BJ (cell line): ENCODE data around the gene RAB21. TPM values are rescaled to one million over a fixed set of nuclear protein-coding genes. Genes with fewer than 3 reads are reported as not detected.
"Not testable (repeated sequence)": the region's sequence is repeated elsewhere in the genome, so short reads cannot be mapped to it uniquely, and the experiment has no call there.

ENCODE experiments used
- CTCF ChIA-PET: fragments of 350-600 bp; formaldehyde crosslinking; extraction: SDS; loops from one replicate; lab custom pipeline; 2021; ENCODE audit warnings: antibody characterized with exemption, inconsistent platforms; lab: Yijun Ruan, JAX
- POLR2A ChIA-PET: fragments of 300-600 bp; sonication (Branson Sonifier 250); formaldehyde crosslinking; extraction: SDS; loops from one replicate; lab custom pipeline; 2021; ENCODE audit warnings: antibody characterized with exemption; lab: Charles Lee
- DNase-seq: peaks from one replicate; pipeline ENCODE4 v3.0.0-alpha.2; 2011; ENCODE audit warnings: low read depth
- H3K27me3 ChIP-seq: 2 replicates; pipeline ENCODE4 v1.6.0; 2011; ENCODE audit warnings: low read length; ENCODE audit not compliant: control insufficient read depth, insufficient read depth
- H3K36me3 ChIP-seq: 2 replicates; pipeline ENCODE4 v1.5.1; 2011; ENCODE audit warnings: low read length; ENCODE audit not compliant: control insufficient read depth, insufficient read depth
- H3K4me3 ChIP-seq: 2 replicates; pipeline ENCODE4 v1.5.1; 2011; ENCODE audit warnings: low read depth, mild to moderate bottlenecking, control low read depth, low read length
- polyA plus RNA-seq: library from polyadenylated mRNA; depleted of rRNA; stranded (reverse); fragments of >200 nt; gene quantifications from 2 replicates; pipeline ENCODE4 v1.2.3, GENCODE V29; 2011
- TF ChIP-seq, protein P1 (sequence below): IDR thresholded peaks from 2 replicates; pipeline ENCODE4 v1.5.1; 2011; ENCODE audit warnings: low read depth, mild to moderate bottlenecking, control low read depth, inconsistent platforms, low read length, moderate library complexity; ENCODE audit not compliant: insufficient read depth

RAB21 gene
- polyA plus RNA-seq, 1 experiment: 3.6 TPM

DNA sequence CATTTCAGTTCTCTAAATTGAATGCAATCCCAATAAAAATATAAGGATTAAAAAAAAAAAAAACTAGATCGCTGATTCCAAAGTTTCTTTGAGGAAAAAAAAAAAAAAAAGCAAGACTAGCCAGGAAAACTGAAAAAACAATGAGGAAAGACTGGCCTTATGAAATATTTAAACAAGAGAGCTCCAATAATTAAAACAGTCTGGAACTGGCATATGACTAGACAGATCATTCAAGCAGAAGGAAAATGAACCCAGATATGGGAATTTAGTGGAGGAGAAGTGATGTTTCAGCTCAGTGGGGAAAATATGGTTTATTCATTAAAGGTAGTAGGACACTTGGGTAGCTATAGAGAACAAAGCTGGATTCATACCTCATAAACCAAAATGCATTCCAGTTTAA is 42.9 kb downstream of the RAB21 start:
- no peak overlapping the region for H3K4me3 ChIP-seq
- POLR2A ChIA-PET: no interaction called here
- CTCF ChIA-PET: interaction anchor here (0.6 to 1.4 kb wide), 5 partner anchors 9 to 141 kb away, joined by 3 read pairs; partner anchors contain the start of gene TPH2
- no peak for DNase-seq
- H3K27me3 ChIP-seq: no peaks in the 10 kb centered on the region
- H3K36me3 ChIP-seq: no peaks in the 10 kb centered on the region
- TF ChIP-seq, protein P1, sequence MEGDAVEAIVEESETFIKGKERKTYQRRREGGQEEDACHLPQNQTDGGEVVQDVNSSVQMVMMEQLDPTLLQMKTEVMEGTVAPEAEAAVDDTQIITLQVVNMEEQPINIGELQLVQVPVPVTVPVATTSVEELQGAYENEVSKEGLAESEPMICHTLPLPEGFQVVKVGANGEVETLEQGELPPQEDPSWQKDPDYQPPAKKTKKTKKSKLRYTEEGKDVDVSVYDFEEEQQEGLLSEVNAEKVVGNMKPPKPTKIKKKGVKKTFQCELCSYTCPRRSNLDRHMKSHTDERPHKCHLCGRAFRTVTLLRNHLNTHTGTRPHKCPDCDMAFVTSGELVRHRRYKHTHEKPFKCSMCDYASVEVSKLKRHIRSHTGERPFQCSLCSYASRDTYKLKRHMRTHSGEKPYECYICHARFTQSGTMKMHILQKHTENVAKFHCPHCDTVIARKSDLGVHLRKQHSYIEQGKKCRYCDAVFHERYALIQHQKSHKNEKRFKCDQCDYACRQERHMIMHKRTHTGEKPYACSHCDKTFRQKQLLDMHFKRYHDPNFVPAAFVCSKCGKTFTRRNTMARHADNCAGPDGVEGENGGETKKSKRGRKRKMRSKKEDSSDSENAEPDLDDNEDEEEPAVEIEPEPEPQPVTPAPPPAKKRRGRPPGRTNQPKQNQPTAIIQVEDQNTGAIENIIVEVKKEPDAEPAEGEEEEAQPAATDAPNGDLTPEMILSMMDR: no peak

- TF ChIP-seq, protein P1: no peak
- ChIA-PET CTCF (interaction anchor here (1.1 to 1.4 kb wide), 2 partner anchors 19 to 27 kb away, joined by 3 read pairs; no protein-coding TSS in a partner anchor), POLR2A (no interaction called here)
- Histone ChIP-seq H3K4me3 (no peak overlapping the region), H3K27me3 (no peaks in the 10 kb centered on the region), H3K36me3 (no peaks in the 10 kb centered on the region)
- no peak for DNase-seq
Measured at GRCh38 chr12:71799106-71799505, 44.4 kb downstream of the RAB21 start.

DNA sequence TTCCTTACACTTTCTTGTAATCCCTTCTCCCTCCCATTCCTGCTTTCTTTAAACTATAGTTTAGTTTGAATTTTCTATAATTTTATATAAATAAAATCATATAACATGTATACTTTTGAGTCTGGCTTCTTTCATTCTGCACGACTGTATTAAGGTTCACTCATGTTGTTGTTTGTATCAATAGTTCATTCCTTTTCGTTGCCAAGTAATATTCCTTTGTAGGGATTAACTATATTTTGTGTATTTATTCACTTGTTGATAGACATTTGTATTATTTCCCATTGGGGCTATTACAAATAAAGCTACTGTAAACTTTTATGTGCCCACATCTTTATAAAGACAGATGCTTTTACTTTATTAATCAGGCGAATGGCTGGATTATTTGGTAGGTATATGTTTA is 45.5 kb downstream of the RAB21 start:
- POLR2A ChIA-PET: no interaction called here
- CTCF ChIA-PET: no interaction called here

DNA sequence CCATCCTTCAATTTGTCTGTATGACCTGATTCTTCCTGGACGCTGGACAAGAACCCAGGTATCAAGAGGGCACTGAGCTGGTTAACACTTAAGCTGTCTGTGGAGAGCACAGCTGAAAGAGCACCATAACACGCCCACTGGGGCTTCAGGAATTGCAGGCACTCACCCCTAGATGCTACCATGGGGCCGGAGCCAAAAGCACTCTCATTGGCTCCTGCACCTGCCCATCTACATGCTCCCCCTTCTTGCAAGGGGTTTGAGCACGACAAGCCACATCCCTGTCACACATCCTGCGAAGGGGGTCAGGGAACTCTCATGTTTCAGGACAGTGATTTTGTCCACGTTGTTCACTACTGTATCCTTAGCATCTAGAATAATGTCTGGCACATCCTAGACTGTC is 49.8 kb downstream of the RAB21 start:
- no peak for DNase-seq
- Histone ChIP-seq H3K27me3 (peaks cover 2% of the 10 kb centered on the region; the same call in 1 of the 2 replicates), H3K36me3 (no peaks in the 10 kb centered on the region), H3K4me3 (no peak overlapping the region)
- CTCF ChIA-PET: no interaction called here
- TF ChIP-seq, protein P1: no peak
- POLR2A ChIA-PET: no interaction called here

More for the DNA sequence above, 45.5 kb downstream of the RAB21 start:
- Histone ChIP-seq H3K4me3 (no peak overlapping the region), H3K27me3 (no peaks in the 10 kb centered on the region), H3K36me3 (no peaks in the 10 kb centered on the region)
- TF ChIP-seq, protein P1: no peak
- DNase-seq: no peak

DNA sequence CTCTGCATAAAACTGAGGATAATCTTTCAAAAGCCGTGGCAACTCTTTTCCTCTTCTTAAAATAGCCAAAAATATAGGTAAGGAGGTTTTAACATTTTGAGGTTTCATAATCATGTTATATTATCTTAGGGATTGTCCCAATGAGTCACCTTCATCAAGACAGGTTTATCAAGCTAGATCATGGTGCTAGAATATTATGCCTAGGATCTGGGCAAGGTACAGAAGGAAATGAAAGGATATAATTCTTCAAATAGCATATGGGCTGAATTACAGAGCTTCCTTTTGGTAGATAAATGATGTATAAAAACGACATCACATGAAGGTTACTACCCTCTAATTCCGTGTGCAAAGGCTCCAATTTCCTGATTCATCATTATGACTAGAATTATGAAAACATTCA is 56.3 kb downstream of the RAB21 start:
- ChIA-PET POLR2A (no interaction called here), CTCF (no interaction called here)
- H3K4me3 ChIP-seq: no peak overlapping the region
- H3K27me3 ChIP-seq: peaks cover 2% of the 10 kb centered on the region; the same call in 1 of the 2 replicates
- no peak for DNase-seq
- TF ChIP-seq, protein P1: no peak
- no peaks in the 10 kb centered on the region for H3K36me3 ChIP-seq

DNA sequence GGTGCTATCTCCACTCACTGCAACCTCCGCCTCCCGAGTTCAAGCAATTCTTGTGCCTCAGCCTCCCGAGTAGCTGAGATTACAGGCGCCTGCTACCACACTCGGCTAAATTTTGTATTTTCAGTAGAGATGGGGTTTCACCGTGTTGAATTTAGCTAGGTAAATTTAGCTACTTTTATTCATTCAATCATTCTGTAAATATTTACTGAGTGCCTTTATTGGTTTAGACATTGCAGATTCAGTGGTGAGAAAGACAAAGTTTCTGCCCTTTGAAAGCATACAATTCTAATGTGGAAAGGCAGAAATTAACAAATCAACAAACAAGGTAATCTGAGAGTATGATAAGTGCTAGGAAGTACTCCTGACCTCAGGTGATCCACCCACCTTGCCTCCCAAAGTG is 60.6 kb downstream of the RAB21 start:
- H3K36me3 ChIP-seq, DNase-seq, H3K4me3 ChIP-seq, CTCF ChIA-PET, POLR2A ChIA-PET, H3K27me3 ChIP-seq: not testable (repeated sequence)

- DNase-seq, H3K36me3 ChIP-seq, POLR2A ChIA-PET, CTCF ChIA-PET, H3K4me3 ChIP-seq, H3K27me3 ChIP-seq: not testable (repeated sequence)
Measured at GRCh38 chr12:71822088-71822487, 67.4 kb downstream of the RAB21 start.
